HEK293 (cell line): ENCODE data around the gene TP53BP1.

ENCODE experiments used
- INSM2 ChIP-seq: fragments of 450-650 bp; formaldehyde crosslinking; IDR thresholded peaks from 2 replicates; pipeline ENCODE4 v1.5.1; 2016; ENCODE audit warnings: missing biosample characterization, missing genetic modification characterization
- ZNF184 ChIP-seq: fragments of 450-650 bp; IDR thresholded peaks from 2 replicates; pipeline ENCODE4 v1.5.1; 2018; ENCODE audit warnings: missing biosample characterization, mild to moderate bottlenecking, missing genetic modification characterization
- ZNF24 ChIP-seq: fragments of 450-650 bp; formaldehyde crosslinking; IDR thresholded peaks from 2 replicates; pipeline ENCODE4 v1.5.1; 2016; ENCODE audit warnings: missing biosample characterization, missing genetic modification characterization
- TF ChIP-seq, protein P1 (sequence below): fragments of 450-650 bp; formaldehyde crosslinking; IDR thresholded peaks from 2 replicates; pipeline ENCODE4 v1.5.1; 2016; ENCODE audit warnings: missing biosample characterization, missing genetic modification characterization

- TF ChIP-seq, protein P1, sequence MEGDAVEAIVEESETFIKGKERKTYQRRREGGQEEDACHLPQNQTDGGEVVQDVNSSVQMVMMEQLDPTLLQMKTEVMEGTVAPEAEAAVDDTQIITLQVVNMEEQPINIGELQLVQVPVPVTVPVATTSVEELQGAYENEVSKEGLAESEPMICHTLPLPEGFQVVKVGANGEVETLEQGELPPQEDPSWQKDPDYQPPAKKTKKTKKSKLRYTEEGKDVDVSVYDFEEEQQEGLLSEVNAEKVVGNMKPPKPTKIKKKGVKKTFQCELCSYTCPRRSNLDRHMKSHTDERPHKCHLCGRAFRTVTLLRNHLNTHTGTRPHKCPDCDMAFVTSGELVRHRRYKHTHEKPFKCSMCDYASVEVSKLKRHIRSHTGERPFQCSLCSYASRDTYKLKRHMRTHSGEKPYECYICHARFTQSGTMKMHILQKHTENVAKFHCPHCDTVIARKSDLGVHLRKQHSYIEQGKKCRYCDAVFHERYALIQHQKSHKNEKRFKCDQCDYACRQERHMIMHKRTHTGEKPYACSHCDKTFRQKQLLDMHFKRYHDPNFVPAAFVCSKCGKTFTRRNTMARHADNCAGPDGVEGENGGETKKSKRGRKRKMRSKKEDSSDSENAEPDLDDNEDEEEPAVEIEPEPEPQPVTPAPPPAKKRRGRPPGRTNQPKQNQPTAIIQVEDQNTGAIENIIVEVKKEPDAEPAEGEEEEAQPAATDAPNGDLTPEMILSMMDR, result no peak
- no peak for TF ChIP-seq INSM2 (tag by site-specific recombination)
- TF ChIP-seq ZNF184 (tag by site-specific recombination), result no peak
- no peak for TF ChIP-seq ZNF24 (tag by site-specific recombination)
Measured at GRCh38 chr15:43492673-43493601, at the start of gene TP53BP1.
